Measurements from ENCODE around the gene KAT2A.
A peak's percentile ranks its signal among the peaks of the same experiment; 100 is the strongest.

Gene KAT2A

GRCh38 chr17:42136654-42137051, 15.5 kb upstream of the KAT2A start:
- no peak for FAIRE-seq
- TF ChIP-seq SPI1 (IDR thresholded peaks at IDR 0.05; ENCODE audit: low read depth, low read length) (no peak), POLR2A (IDR thresholded peaks at IDR 0.05; ENCODE audit: low read depth, low read length) (no peak), PAX5 (IDR thresholded peaks at IDR 0.05; ENCODE audit: insufficient read depth, low read length, severe bottlenecking) (no peak), POU2F2 (IDR thresholded peaks at IDR 0.05; ENCODE audit: low read depth, low read length) (no peak)
- no peak for DNase-seq (ENCODE audit: insufficient read length, low spot score)

GRCh38 chr17:42135664-42136653, 14.8 kb upstream of the KAT2A start:
- peak; percentile 80 for FAIRE-seq
- no peak for DNase-seq (ENCODE audit: insufficient read length, low spot score)
- TF ChIP-seq SPI1 (IDR thresholded peaks at IDR 0.05; ENCODE audit: low read depth, low read length) (no peak), TAF1 (IDR thresholded peaks at IDR 0.05; ENCODE audit: low read depth, low read length) (no peak), POU2F2 (IDR thresholded peaks at IDR 0.05; ENCODE audit: low read depth, low read length) (no peak), PAX5 (IDR thresholded peaks at IDR 0.05; ENCODE audit: insufficient read depth, low read length, severe bottlenecking) (no peak), POLR2A (IDR thresholded peaks at IDR 0.05; ENCODE audit: low read depth, low read length) (no peak), POLR2AphosphoS5 (IDR thresholded peaks at IDR 0.05; ENCODE audit: low read depth, low read length) (no peak)

GRCh38 chr17:42135151-42135550, 14.0 kb upstream of the KAT2A start:
- no peak for DNase-seq (ENCODE audit: insufficient read length, low spot score)
- TF ChIP-seq PAX5 (IDR thresholded peaks at IDR 0.05; ENCODE audit: insufficient read depth, low read length, severe bottlenecking), result no peak
- FAIRE-seq, result no peak

GRCh38 chr17:42133461-42134041, 12.4 kb upstream of the KAT2A start:
- TF ChIP-seq TAF1 (IDR thresholded peaks at IDR 0.05; ENCODE audit: low read depth, low read length) (no peak), PAX5 (IDR thresholded peaks at IDR 0.05; ENCODE audit: insufficient read depth, low read length, severe bottlenecking) (no peak), SPI1 (IDR thresholded peaks at IDR 0.05; ENCODE audit: low read depth, low read length) (no peak), POLR2A (IDR thresholded peaks at IDR 0.05; ENCODE audit: low read depth, low read length) (no peak), POLR2AphosphoS5 (IDR thresholded peaks at IDR 0.05; ENCODE audit: low read depth, low read length) (no peak), POU2F2 (IDR thresholded peaks at IDR 0.05; ENCODE audit: low read depth, low read length) (no peak)
- FAIRE-seq (peak; percentile 90), DNase-seq (ENCODE audit: insufficient read length, low spot score) (no peak)

GRCh38 chr17:42132941-42133340, 11.8 kb upstream of the KAT2A start:
- DNase-seq (ENCODE audit: insufficient read length, low spot score) (no peak), FAIRE-seq (peak; percentile 41)
- TF ChIP-seq SPI1 (IDR thresholded peaks at IDR 0.05; ENCODE audit: low read depth, low read length) (no peak), TAF1 (IDR thresholded peaks at IDR 0.05; ENCODE audit: low read depth, low read length) (no peak), POU2F2 (IDR thresholded peaks at IDR 0.05; ENCODE audit: low read depth, low read length) (no peak)

- FAIRE-seq (no peak), DNase-seq (ENCODE audit: insufficient read length, low spot score) (no peak)
- TF ChIP-seq SPI1 (IDR thresholded peaks at IDR 0.05; ENCODE audit: low read depth, low read length) (no peak), POU2F2 (IDR thresholded peaks at IDR 0.05; ENCODE audit: low read depth, low read length) (no peak), TAF1 (IDR thresholded peaks at IDR 0.05; ENCODE audit: low read depth, low read length) (no peak), POLR2A (IDR thresholded peaks at IDR 0.05; ENCODE audit: low read depth, low read length) (no peak), POLR2AphosphoS5 (IDR thresholded peaks at IDR 0.05; ENCODE audit: low read depth, low read length) (no peak), PAX5 (IDR thresholded peaks at IDR 0.05; ENCODE audit: insufficient read depth, low read length, severe bottlenecking) (no peak)
These were observed 10.8 kb upstream of the KAT2A start for GRCh38 chr17:42131981-42132432.

- no peak for TF ChIP-seq POLR2AphosphoS5 (IDR thresholded peaks at IDR 0.05; ENCODE audit: low read depth, low read length)
- no peak for TF ChIP-seq PAX5 (IDR thresholded peaks at IDR 0.05; ENCODE audit: insufficient read depth, low read length, severe bottlenecking)
- no peak for TF ChIP-seq TAF1 (IDR thresholded peaks at IDR 0.05; ENCODE audit: low read depth, low read length)
- no peak for TF ChIP-seq SPI1 (IDR thresholded peaks at IDR 0.05; ENCODE audit: low read depth, low read length)
- TF ChIP-seq POU2F2 (IDR thresholded peaks at IDR 0.05; ENCODE audit: low read depth, low read length), result no peak
- no peak for TF ChIP-seq POLR2A (IDR thresholded peaks at IDR 0.05; ENCODE audit: low read depth, low read length)
- FAIRE-seq (peak; percentile 66), DNase-seq (ENCODE audit: insufficient read length, low spot score) (no peak)
These were observed 10.1 kb upstream of the KAT2A start for GRCh38 chr17:42131232-42131631.

- no peak for FAIRE-seq
- no peak for DNase-seq (ENCODE audit: insufficient read length, low spot score)
- TF ChIP-seq TAF1 (IDR thresholded peaks at IDR 0.05; ENCODE audit: low read depth, low read length) (no peak), POLR2A (IDR thresholded peaks at IDR 0.05; ENCODE audit: low read depth, low read length) (no peak), POLR2AphosphoS5 (IDR thresholded peaks at IDR 0.05; ENCODE audit: low read depth, low read length) (no peak), PAX5 (IDR thresholded peaks at IDR 0.05; ENCODE audit: insufficient read depth, low read length, severe bottlenecking) (no peak), POU2F2 (IDR thresholded peaks at IDR 0.05; ENCODE audit: low read depth, low read length) (no peak), SPI1 (IDR thresholded peaks at IDR 0.05; ENCODE audit: low read depth, low read length) (no peak)
These were observed 9.3 kb upstream of the KAT2A start for GRCh38 chr17:42130310-42130936.

- DNase-seq (ENCODE audit: insufficient read length, low spot score), result no peak
- FAIRE-seq, result no peak
- TF ChIP-seq TAF1 (IDR thresholded peaks at IDR 0.05; ENCODE audit: low read depth, low read length) (no peak), POLR2AphosphoS5 (IDR thresholded peaks at IDR 0.05; ENCODE audit: low read depth, low read length) (0 out of 2 replicates have a peak, but pooled peaks have one; percentile 24)
These were observed 8.1 kb upstream of the KAT2A start for GRCh38 chr17:42129109-42129837.
